SH-SY5Y (cell line): Measurements from ENCODE around the gene SP140L.

ENCODE experiments used
- GATA2 ChIP-seq: IDR thresholded peaks from 2 replicates; pipeline ENCODE4 v1.6.1; 2011; ENCODE audit warnings: mild to moderate bottlenecking, low read depth, low read length
- GATA3 ChIP-seq: IDR thresholded peaks from 2 replicates; pipeline ENCODE4 v1.6.1; 2011; ENCODE audit warnings: low read depth, mild to moderate bottlenecking, low read length, moderate library complexity

DNA sequence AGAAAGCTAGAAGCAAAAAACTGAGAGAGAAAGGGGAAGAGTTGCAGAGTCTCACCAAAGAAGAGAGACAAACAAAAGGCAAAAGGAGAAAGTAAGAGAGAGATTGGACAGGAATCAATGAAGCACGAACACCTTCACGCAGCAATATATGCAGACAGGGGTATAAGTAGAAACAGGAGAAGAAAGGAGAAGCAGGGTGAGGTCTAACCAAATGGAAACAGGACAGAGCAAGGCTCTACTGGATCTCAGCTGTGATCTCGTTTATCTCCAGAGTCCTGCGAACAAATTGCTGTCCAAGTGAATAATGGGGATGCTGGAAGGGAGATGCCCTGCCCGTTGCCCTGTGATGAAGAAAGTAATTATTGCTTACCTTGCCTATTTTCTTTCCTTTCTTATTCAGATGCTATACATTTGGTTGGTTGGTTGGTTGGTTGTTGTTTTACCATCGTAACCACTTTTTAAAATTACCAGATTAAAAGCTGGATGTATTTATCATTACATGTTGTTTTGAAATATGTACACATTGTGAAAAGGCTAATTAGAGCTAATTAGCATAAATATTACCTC is 123.0 kb downstream of the SP140L start:
- TF ChIP-seq GATA3 (no peak), GATA2 (no peak)
